Measurements from ENCODE around the gene PIP4K2C. TPM values are rescaled to one million over a fixed set of nuclear protein-coding genes. Genes with fewer than 3 reads are reported as not detected.

The PIP4K2C gene
- total and polyA plus RNA-seq, 2 donors from 2014 or later (not counting 2 experiments from before 2014, with no cell fraction given), result 35.8 to 48.4 TPM

Other genes with a start within 250 kb of the PIP4K2C start
- 20.8 and 22.3 TPM in 2 replicates for gene R3HDM2, start 160.1 kb upstream of the PIP4K2C start, total RNA-seq
- 8.3 and 9.4 TPM in 2 replicates for gene R3HDM2, start 160.1 kb upstream of the PIP4K2C start, polyA plus RNA-seq
- not detected in 2 replicates for gene INHBC, start 156.4 kb upstream of the PIP4K2C start, total RNA-seq
- gene INHBC, start 156.4 kb upstream of the PIP4K2C start, polyA plus RNA-seq, result not detected in 2 replicates
- 0.07 TPM in 1 of 2 replicates, not detected in the other for gene INHBE, start 135.9 kb upstream of the PIP4K2C start, total RNA-seq
- gene INHBE, start 135.9 kb upstream of the PIP4K2C start, polyA plus RNA-seq, result 0.07 TPM in 1 of 2 replicates, not detected in the other
- 2.8 and 3.8 TPM in 2 replicates for gene GLI1, start 131.4 kb upstream of the PIP4K2C start, total RNA-seq
- gene GLI1, start 131.4 kb upstream of the PIP4K2C start, polyA plus RNA-seq, result 3.2 and 4.4 TPM in 2 replicates
- 0.10 TPM in 1 of 2 replicates, not detected in the other for gene ARHGAP9, start 111.3 kb upstream of the PIP4K2C start, total RNA-seq
- 0.07 TPM in 1 of 2 replicates, not detected in the other for gene ARHGAP9, start 111.3 kb upstream of the PIP4K2C start, polyA plus RNA-seq
- gene MARS1, start 103.1 kb upstream of the PIP4K2C start, total RNA-seq, result 215 and 307 TPM in 2 replicates
- 186 and 224 TPM in 2 replicates for gene MARS1, start 103.1 kb upstream of the PIP4K2C start, polyA plus RNA-seq
- 14.5 and 15.2 TPM in 2 replicates for gene DDIT3, start 70.7 kb upstream of the PIP4K2C start, total RNA-seq
- gene DDIT3, start 70.7 kb upstream of the PIP4K2C start, polyA plus RNA-seq, result 17.7 and 20.0 TPM in 2 replicates
- gene MBD6, start 68.4 kb upstream of the PIP4K2C start, total RNA-seq, result 11.8 and 12.2 TPM in 2 replicates
- 16.5 and 18.3 TPM in 2 replicates for gene MBD6, start 68.4 kb upstream of the PIP4K2C start, polyA plus RNA-seq
- 112 and 118 TPM in 2 replicates for gene DCTN2, start 44.0 kb upstream of the PIP4K2C start, total RNA-seq
- 145 and 161 TPM in 2 replicates for gene DCTN2, start 44.0 kb upstream of the PIP4K2C start, polyA plus RNA-seq
- 0.10 and 0.11 TPM in 2 replicates for gene KIF5A, start 41.1 kb upstream of the PIP4K2C start, total RNA-seq
- 0.04 and 0.06 TPM in 2 replicates for gene KIF5A, start 41.1 kb upstream of the PIP4K2C start, polyA plus RNA-seq
- 8.8 and 10.4 TPM in 2 replicates for gene DTX3, start 13.6 kb downstream of the PIP4K2C start, total RNA-seq
- 11.1 and 11.2 TPM in 2 replicates for gene DTX3, start 13.6 kb downstream of the PIP4K2C start, polyA plus RNA-seq
- 1.2 and 1.7 TPM in 2 replicates for gene ARHGEF25, start 20.2 kb downstream of the PIP4K2C start, total RNA-seq
- 1.4 and 1.9 TPM in 2 replicates for gene ARHGEF25, start 20.2 kb downstream of the PIP4K2C start, polyA plus RNA-seq
- 0.25 and 0.51 TPM in 2 replicates for gene B4GALNT1, start 42.0 kb downstream of the PIP4K2C start, total RNA-seq
- 0.38 and 0.50 TPM in 2 replicates for gene B4GALNT1, start 42.0 kb downstream of the PIP4K2C start, polyA plus RNA-seq
- 93.8 and 96.0 TPM in 2 replicates for gene OS9, start 102.9 kb downstream of the PIP4K2C start, total RNA-seq
- gene OS9, start 102.9 kb downstream of the PIP4K2C start, polyA plus RNA-seq, result 86.3 and 92.8 TPM in 2 replicates
- 0.35 and 0.82 TPM in 2 replicates for gene AGAP2, start 147.6 kb downstream of the PIP4K2C start, total RNA-seq
- 0.49 and 0.65 TPM in 2 replicates for gene AGAP2, start 147.6 kb downstream of the PIP4K2C start, polyA plus RNA-seq
- 23.9 and 25.0 TPM in 2 replicates for gene TSPAN31, start 153.8 kb downstream of the PIP4K2C start, total RNA-seq
- 26.1 and 28.0 TPM in 2 replicates for gene TSPAN31, start 153.8 kb downstream of the PIP4K2C start, polyA plus RNA-seq
- 118 and 125 TPM in 2 replicates for gene CDK4, start 161.1 kb downstream of the PIP4K2C start, total RNA-seq
- gene CDK4, start 161.1 kb downstream of the PIP4K2C start, polyA plus RNA-seq, result 212 and 259 TPM in 2 replicates
- 14.4 and 14.7 TPM in 2 replicates for gene MARCHF9, start 163.9 kb downstream of the PIP4K2C start, total RNA-seq
- gene MARCHF9, start 163.9 kb downstream of the PIP4K2C start, polyA plus RNA-seq, result 25.2 and 26.6 TPM in 2 replicates
- gene CYP27B1, start 175.9 kb downstream of the PIP4K2C start, total RNA-seq, result 41.8 and 52.1 TPM in 2 replicates
- gene CYP27B1, start 175.9 kb downstream of the PIP4K2C start, polyA plus RNA-seq, result 31.4 and 43.4 TPM in 2 replicates
- gene METTL1, start 180.9 kb downstream of the PIP4K2C start, total RNA-seq, result 19.1 and 23.3 TPM in 2 replicates
- 35.3 and 41.9 TPM in 2 replicates for gene METTL1, start 180.9 kb downstream of the PIP4K2C start, polyA plus RNA-seq
- gene EEF1AKMT3, start 181.4 kb downstream of the PIP4K2C start, total RNA-seq, result 4.0 and 4.5 TPM in 2 replicates
- gene EEF1AKMT3, start 181.4 kb downstream of the PIP4K2C start, polyA plus RNA-seq, result 2.9 and 3.2 TPM in 2 replicates
- 33.7 and 35.3 TPM in 2 replicates for gene TSFM, start 191.6 kb downstream of the PIP4K2C start, total RNA-seq
- 53.1 and 57.4 TPM in 2 replicates for gene TSFM, start 191.6 kb downstream of the PIP4K2C start, polyA plus RNA-seq
- 0.51 and 0.63 TPM in 2 replicates for gene AVIL, start 227.5 kb downstream of the PIP4K2C start, total RNA-seq
- gene AVIL, start 227.5 kb downstream of the PIP4K2C start, polyA plus RNA-seq, result 0.28 TPM in 2 replicates

Data from foreskin keratinocyte (primary cell).